ENCODE results near the gene SPATA13.

DNA sequence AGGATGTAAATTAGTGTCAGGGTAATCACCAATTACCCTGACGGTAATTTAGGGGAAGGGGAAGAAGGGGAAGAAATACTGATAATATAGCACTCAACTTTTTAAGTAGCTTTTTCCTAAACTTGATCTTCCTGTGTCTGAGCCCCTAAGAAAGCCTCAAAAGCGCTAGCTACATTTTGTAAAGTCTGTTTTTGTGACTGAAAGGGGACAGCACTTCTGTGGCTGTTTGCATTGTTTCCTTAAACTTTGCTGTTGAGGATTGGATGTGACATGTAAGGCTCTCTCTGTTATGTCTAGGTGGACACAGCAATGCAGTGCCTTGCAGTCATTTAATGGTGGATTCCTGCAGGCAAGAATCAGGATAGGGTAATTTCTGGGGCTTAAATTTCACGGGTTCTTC lies 42.8 kb downstream of the SPATA13 start:
- no peak for TF ChIP-seq EZH2 (IDR thresholded peaks at IDR 0.05; ENCODE audit: low read depth)
- TF ChIP-seq, protein P1, sequence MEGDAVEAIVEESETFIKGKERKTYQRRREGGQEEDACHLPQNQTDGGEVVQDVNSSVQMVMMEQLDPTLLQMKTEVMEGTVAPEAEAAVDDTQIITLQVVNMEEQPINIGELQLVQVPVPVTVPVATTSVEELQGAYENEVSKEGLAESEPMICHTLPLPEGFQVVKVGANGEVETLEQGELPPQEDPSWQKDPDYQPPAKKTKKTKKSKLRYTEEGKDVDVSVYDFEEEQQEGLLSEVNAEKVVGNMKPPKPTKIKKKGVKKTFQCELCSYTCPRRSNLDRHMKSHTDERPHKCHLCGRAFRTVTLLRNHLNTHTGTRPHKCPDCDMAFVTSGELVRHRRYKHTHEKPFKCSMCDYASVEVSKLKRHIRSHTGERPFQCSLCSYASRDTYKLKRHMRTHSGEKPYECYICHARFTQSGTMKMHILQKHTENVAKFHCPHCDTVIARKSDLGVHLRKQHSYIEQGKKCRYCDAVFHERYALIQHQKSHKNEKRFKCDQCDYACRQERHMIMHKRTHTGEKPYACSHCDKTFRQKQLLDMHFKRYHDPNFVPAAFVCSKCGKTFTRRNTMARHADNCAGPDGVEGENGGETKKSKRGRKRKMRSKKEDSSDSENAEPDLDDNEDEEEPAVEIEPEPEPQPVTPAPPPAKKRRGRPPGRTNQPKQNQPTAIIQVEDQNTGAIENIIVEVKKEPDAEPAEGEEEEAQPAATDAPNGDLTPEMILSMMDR (conservative IDR thresholded peaks at IDR 0.05), result no peak

Data from PC-9 (cell line).